ENCODE data around the gene DNAJC4.

DNAJC4 gene

GRCh38 chr11:64275031-64275800, 44.9 kb downstream of the DNAJC4 start:
- DNase-seq (ENCODE audit: low read depth in 1 of 2, low spot score in 1 of 2), result no peak

GRCh38 chr11:64275841-64276240, 45.5 kb downstream of the DNAJC4 start:
- no peak for DNase-seq (ENCODE audit: low read depth in 1 of 2, low spot score in 1 of 2)

DNA sequence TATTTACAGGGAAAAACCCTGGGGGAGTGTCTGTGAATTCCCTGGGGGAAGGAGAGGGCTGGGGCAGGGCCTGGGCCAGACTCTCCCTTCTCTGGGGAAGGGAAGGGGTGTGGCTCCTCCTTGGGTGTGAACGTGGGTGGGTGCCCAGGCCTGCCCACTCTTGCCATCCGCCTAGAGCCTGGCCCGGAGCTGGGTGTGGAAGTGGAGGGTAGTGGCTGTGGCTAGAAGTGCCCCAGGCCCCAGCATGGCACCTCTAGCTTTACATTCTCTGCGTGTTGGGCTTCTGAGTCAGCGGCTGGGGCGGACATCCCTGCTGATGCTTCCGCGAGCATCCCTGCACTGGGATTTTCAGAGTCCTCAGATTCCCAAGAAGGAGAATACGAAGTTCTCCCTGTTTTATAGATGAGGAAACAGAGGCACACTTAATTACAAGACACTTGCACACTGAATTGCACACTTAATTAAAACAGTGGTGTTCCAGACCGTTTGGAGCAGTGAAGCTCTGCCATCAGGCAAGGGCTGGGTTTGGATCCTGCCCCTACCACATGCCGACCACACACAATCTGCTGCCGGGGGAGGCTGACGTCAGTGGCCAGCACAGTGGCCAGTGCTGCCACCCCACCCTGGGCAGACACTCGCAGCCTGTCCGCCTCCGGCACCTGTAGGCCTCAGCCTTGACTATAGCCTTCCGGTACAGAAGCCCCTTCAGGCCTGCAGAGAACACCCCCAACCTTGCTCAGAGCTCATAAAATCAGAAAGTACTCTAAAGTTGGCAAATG, 46.5 kb downstream of the DNAJC4 start:
- DNase-seq (ENCODE audit: low read depth in 1 of 2, low spot score in 1 of 2), result no peak

- no peak for DNase-seq (ENCODE audit: low read depth in 1 of 2, low spot score in 1 of 2)
Observed at GRCh38 chr11:64278576-64279190, 48.3 kb downstream of the DNAJC4 start.

GRCh38 chr11:64281957-64282770, 51.8 kb downstream of the DNAJC4 start:
- DNase-seq (ENCODE audit: low read depth in 1 of 2, low spot score in 1 of 2), result no peak

DNA sequence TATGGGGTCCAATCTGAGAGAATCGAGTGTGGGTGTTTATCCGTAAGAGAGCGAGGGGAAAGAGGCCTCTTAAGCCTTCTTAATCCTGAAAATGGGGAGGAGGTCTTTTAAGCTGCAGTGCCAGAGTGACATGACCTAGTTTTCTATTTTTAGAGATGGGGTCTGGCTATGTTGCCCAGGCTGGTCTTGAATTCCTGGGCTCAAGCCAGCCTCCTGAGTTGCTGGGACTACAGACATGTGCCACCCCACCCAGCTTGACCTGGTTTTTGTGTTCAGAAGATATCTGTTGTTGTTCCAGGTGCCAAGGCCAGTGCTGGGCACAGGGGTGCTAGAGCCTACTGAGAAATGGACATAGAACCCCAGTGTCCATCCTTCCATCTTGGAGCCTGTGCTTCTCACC, 52.7 kb downstream of the DNAJC4 start:
- no peak for DNase-seq (ENCODE audit: low read depth in 1 of 2, low spot score in 1 of 2)
